Thymus (tissue), 11 donors: ENCODE measurements around the gene ZNF30. TPM values are rescaled to one million over a fixed set of nuclear protein-coding genes. Genes with fewer than 3 reads are reported as not detected.
A peak's percentile ranks its signal among the peaks of the same experiment; 100 is the strongest.
"Not testable (repeated sequence)": the region's sequence is repeated elsewhere in the genome, so short reads cannot be mapped to it uniquely, and the experiment has no call there.

Experiments
- DNase-seq, 9 donors: peaks; one replicate each; pipeline ENCODE4 v3.0.0-alpha.2; 2013; ENCODE audit warnings: low spot score in 9 of 9, low read depth in 6 of 9, missing footprints in 1 of 9
- H3K27ac ChIP-seq, 2 donors: one replicate each; pipeline ENCODE4 v1.5.1; 2013; ENCODE audit warnings: control low read depth in 1 of 2, low read depth in 1 of 2, low read length in 1 of 2, mild to moderate bottlenecking in 1 of 2, moderate library complexity in 1 of 2
- H3K27me3 ChIP-seq, 2 donors: one replicate each; pipeline ENCODE4 v1.5.1; 2013; ENCODE audit warnings: low read length in 1 of 2; ENCODE audit not compliant: control insufficient read depth in 2 of 2, insufficient read depth in 1 of 2
- H3K36me3 ChIP-seq, 2 donors: one replicate each; pipeline ENCODE4 v1.5.1; 2013; ENCODE audit warnings: low read length in 1 of 2, mild to moderate bottlenecking in 1 of 2, moderate library complexity in 1 of 2; ENCODE audit not compliant: control insufficient read depth in 2 of 2, insufficient read depth in 2 of 2
- H3K4me1 ChIP-seq, 2 donors: one replicate each; pipeline ENCODE4 v1.5.1; 2013; ENCODE audit warnings: low read length in 2 of 2; ENCODE audit not compliant: control insufficient read depth in 2 of 2, insufficient read depth in 2 of 2
- H3K4me3 ChIP-seq, 2 donors: one replicate each; pipeline ENCODE4 v1.5.1; 2013; ENCODE audit warnings: low read length in 2 of 2, control low read depth in 1 of 2, mild to moderate bottlenecking in 1 of 2
- H3K9me3 ChIP-seq, 2 donors: one replicate each; pipeline ENCODE4 v1.5.1; 2013; ENCODE audit warnings: low read length in 1 of 2, mild to moderate bottlenecking in 1 of 2; ENCODE audit not compliant: control insufficient read depth in 2 of 2, insufficient read depth in 1 of 2
- WGBS: extraction: QIAGEN DNeasy Blood & Tissue Kit; methylation state at CpG from one replicate; pipeline ENCODE4 v1.1.7; 2013; 5-methylcytosine and 5-hydroxymethylcytosine counted together
- polyA plus RNA-seq: library from polyadenylated mRNA; stranded (reverse); fragments of 200-250 nt; gene quantifications from one replicate; pipeline ENCODE4 v1.2.3, GENCODE V29; 2013
- total RNA-seq: library from RNA; stranded (reverse); fragments of 120-200 nt; gene quantifications from one replicate; pipeline ENCODE4 v1.2.4, GENCODE V29; 2013
- donor health status: healthy.

The ZNF30 gene
- total and polyA plus RNA-seq, 2 donors: 2.5 to 3.9 TPM

DNA sequence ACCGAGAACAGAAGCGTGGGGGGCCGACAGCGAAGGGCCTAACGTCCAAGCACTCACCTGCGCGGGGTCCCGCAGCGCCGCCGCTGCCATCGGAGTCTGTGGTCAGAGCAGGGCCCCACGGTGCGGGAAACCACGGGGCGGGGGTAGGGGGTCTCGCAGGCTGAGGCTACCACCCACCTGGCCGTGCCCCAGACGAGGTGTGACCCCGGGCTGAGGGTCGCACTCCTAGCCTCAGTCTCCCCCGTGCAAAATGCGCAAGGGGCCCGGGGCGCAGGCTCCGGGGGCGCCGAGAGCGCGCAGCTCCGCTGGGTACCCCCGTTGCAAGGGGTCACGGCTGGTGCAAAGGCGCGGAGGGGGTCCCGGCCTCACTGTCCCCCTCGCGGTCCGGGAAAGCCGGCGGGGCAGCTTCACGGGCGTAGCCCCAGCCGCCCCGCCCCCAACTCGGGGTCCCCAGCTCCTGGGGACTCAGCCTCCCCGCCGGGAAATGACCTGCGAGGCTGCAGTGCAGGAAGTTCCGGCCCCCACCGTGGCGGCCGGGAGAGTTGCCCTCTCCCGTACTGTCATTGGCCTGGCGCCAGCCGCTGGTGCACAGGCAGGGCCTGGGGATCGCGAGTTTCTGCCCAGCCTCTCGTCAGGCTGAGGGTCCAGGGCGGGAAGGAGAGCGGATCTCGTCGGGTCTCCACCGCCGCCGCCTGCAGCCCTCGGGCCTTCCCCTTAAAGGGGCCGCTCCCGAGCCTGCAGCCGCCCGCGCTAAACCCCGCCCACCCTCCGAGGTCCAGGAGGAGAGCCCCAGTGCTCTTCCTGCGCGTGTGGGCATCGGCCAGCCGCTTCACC, 37.1 kb downstream of the ZNF30 start, which contains the start of gene ZNF792:
TSS of gene ZNF792 (minus strand) at position 657 of the 834 bp plus-strand sequence. CDS start at position 90, 567 bp downstream.
- Histone ChIP-seq H3K4me1 (peaks cover 11 to 17% of the 10 kb centered on the region in 2 donors), H3K4me3 (peak within 1 kb of the TSS; percentile 79 to 92), H3K36me3 (peaks cover 14 to 28% of the 10 kb centered on the region in 2 donors), H3K27me3 (peaks cover 0 to 5% of the 10 kb centered on the region in 2 donors), H3K27ac (peak within 1 kb of the TSS in 1 of 2 donors; percentile 74), H3K9me3 (peaks cover 18 to 43% of the 10 kb centered on the region in 2 donors)
- under 1% methylated on average over 78 of the region's 78 CpGs for WGBS
- peak in 3 of 9 donors; percentile 23 to 54 (median 32) for DNase-seq

DNA sequence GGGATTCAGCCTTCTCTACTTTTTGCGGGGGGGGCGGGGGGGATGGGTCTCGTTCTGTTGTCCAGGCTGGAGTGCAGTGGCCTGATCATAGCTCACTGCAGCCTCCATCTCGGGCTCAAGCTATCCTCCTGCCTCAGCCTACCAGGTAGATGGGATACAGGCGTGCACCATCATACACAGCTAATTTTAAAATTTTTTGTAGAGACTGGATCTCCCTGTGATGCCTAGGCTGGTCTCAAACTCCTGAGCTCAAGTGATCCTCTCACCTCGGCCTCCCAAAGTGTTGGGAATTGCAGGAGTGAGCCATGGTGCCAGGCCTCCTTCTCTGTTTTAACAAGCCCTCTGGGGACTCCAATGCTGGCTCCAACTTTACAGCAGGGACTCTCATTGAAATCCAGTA, 37.9 kb downstream of the ZNF30 start:
- H3K4me1 ChIP-seq: peaks cover 11 to 17% of the 10 kb centered on the region in 2 donors
- no peak overlapping the region for H3K27ac ChIP-seq
- DNase-seq: no peak
- peak overlapping the region in 1 of 2 donors; percentile 92 for H3K4me3 ChIP-seq
- 78% methylated on average over 6 of the region's 6 CpGs for WGBS
- H3K9me3 ChIP-seq: peaks cover 9 to 38% of the 10 kb centered on the region in 2 donors
- peaks cover 0 to 5% of the 10 kb centered on the region in 2 donors for H3K27me3 ChIP-seq
- H3K36me3 ChIP-seq: peaks cover 6 to 20% of the 10 kb centered on the region in 2 donors

DNA sequence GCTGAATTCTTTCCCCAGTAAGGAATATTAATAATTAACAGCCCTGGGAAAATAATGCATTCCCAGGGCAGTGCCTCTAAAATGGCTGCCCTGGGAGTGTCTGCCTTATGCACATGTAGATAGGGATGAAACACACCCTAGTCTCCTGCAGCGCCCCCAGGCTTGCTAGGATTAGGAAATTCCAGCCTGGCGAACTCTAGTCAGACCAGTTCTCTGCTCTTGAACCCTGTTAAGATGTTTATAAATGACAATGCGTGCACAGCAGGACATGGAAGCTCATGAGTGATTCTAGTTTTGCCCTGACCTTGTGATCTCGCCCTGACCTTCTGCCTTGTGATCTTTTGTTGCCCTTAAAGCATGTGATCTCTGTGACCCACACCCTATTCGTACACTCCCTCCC, 38.8 kb downstream of the ZNF30 start:
- not testable (repeated sequence) for H3K27me3 ChIP-seq, H3K27ac ChIP-seq, H3K4me3 ChIP-seq, DNase-seq
- peaks cover 3 to 32% of the 10 kb centered on the region in 2 donors for H3K9me3 ChIP-seq
- WGBS: 98% methylated on average over 5 of the region's 5 CpGs
- peaks cover 11 to 17% of the 10 kb centered on the region in 2 donors for H3K4me1 ChIP-seq
- peaks cover 0 to 11% of the 10 kb centered on the region in 2 donors for H3K36me3 ChIP-seq

DNA sequence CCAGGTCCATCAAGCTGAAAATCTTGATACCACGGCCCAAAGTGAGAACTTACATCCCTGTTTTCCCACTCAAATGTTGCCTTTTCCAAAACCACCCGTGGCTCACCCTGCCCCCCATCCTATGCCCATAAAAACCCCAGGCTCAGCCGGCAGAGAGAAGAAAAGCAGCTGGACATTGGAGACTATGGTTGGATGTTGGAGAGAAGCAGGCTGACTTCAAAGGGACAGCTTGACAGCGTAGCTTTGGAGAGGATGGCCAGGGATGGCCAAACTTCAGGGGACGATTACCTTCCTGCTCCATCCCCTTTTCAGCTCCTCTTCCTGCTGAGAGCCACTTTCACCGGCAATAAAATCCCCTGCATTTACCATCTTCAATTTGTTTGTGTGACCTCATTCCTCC, 40.8 kb downstream of the ZNF30 start:
- Histone ChIP-seq H3K4me1 (peaks cover 4 to 13% of the 10 kb centered on the region in 2 donors), H3K36me3 (no peaks in the 10 kb centered on the region), H3K4me3 (no peak overlapping the region), H3K9me3 (peaks cover 0 to 15% of the 10 kb centered on the region in 2 donors), H3K27me3 (peaks cover 0 to 5% of the 10 kb centered on the region in 2 donors), H3K27ac (no peak overlapping the region)
- 92% methylated on average over 6 of the region's 6 CpGs for WGBS
- DNase-seq: no peak

DNA sequence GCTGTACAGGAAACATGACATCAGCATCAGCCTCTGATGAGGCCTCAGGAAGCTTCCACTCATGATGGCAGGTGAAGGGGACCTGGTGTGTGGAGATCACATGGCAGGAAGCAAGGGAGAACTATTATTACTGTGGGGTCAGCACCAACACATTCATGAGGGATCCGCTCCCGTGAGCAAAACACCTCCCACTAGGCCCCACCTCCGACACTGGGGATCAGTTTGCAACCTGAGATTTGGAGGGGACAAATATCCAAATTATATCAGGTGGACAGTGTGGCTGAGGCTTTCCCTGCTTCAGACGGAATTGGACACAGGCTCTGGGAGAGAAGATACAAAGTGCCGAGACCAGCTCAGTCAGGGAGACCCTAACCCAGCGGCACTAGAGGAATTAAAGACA, 43.0 kb downstream of the ZNF30 start:
- H3K4me1 ChIP-seq: peaks cover 3 to 12% of the 10 kb centered on the region in 2 donors
- H3K36me3 ChIP-seq: no peaks in the 10 kb centered on the region
- H3K9me3 ChIP-seq: peaks cover 0 to 15% of the 10 kb centered on the region in 2 donors
- no peaks in the 10 kb centered on the region for H3K27me3 ChIP-seq
- 97% methylated on average over 6 of the region's 6 CpGs for WGBS
- DNase-seq: no peak
- H3K4me3 ChIP-seq: no peak overlapping the region
- H3K27ac ChIP-seq: no peak overlapping the region

DNA sequence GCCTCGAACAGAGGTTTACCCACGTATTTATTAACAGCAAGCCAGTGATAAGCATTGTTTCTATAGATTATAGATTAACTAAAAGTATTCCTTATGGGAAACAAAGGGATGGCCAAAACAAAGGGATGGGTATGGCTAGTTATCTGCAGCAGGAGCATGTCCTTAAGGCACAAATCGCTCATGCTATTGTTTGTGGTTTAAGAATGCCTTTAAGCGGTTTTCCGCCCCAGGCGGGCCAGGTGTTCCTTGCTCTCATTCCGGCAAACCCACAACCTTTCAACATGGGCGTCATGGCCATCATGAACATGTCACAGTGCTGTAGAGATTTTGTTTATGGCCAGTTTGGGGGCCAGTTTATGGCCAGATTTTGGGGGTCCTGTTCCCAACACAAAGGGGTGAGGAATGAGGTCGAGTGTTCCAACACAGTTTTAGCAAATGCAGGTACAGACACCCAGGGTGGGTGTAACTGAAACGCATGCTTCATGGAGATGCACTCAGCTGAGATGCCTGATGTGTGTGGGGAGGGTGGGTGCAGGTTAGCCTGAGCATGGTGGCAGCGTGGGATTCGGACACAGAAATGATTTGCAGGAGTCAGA, 43.6 kb downstream of the ZNF30 start:
- H3K27ac ChIP-seq, H3K4me3 ChIP-seq, DNase-seq, H3K36me3 ChIP-seq, H3K27me3 ChIP-seq: not testable (repeated sequence)
- Histone ChIP-seq H3K4me1 (peaks cover 3 to 12% of the 10 kb centered on the region in 2 donors), H3K9me3 (peaks cover 0 to 15% of the 10 kb centered on the region in 2 donors)
- WGBS: 89% methylated on average over 12 of the region's 12 CpGs

DNA sequence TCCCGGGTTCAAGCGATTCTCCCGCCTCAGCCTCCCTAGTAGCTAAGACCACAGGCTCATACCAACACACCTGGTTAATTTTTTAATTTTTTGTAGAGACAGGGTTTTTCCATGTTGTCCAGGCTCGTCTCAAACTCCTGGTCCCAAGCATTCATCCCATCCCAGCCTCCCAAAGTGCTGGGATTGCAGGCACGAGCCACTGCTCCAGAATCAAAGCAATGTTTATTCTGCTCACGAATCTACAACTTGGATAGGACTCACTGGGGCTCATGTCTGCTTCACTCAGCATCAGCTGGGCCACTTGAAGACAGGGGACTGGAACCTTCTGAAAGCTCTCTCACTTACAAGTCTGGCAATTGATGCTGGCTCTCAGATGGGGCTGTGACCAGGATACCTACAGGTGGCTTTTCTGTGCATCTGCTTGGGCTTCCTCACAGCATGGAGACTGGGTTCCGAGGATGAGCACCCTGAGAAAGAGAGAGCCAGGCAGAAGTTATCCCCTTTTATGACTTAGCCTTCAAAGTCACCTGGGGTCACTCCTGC, 45.5 kb downstream of the ZNF30 start:
- H3K9me3 ChIP-seq: peaks cover 2 to 21% of the 10 kb centered on the region in 2 donors
- DNase-seq: no peak
- H3K27ac ChIP-seq: no peak overlapping the region
- H3K36me3 ChIP-seq: no peaks in the 10 kb centered on the region
- peaks cover 3 to 12% of the 10 kb centered on the region in 2 donors for H3K4me1 ChIP-seq
- H3K4me3 ChIP-seq: no peak overlapping the region
- WGBS: 92% methylated on average over 7 of the region's 7 CpGs
- H3K27me3 ChIP-seq: no peaks in the 10 kb centered on the region

DNA sequence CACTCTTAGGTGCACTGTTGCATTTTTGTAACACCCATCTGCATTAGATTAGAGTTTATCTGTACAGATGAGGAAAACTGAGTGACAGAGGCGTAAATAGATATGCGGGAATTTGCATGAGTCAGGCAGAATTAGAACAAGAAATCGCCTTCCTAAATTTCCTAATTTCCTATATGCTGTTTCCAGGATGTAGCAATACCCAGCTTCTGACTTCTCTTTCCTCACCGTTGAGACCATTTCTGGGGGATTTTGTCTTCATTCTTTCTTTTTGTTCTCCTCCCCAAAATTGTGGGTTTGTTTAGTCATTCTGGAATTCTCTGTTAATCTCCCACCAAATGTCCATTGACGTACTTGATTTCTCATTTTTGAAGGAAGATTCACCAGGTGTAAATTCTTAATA, 47.9 kb downstream of the ZNF30 start:
- H3K9me3 ChIP-seq: peaks cover 2 to 7% of the 10 kb centered on the region in 2 donors
- H3K4me3 ChIP-seq: no peak overlapping the region
- no peaks in the 10 kb centered on the region for H3K36me3 ChIP-seq
- DNase-seq: no peak
- 92% methylated on average over 5 of the region's 5 CpGs for WGBS
- no peaks in the 10 kb centered on the region for H3K27me3 ChIP-seq
- H3K4me1 ChIP-seq: peaks cover 3 to 12% of the 10 kb centered on the region in 2 donors
- no peak overlapping the region for H3K27ac ChIP-seq

DNA sequence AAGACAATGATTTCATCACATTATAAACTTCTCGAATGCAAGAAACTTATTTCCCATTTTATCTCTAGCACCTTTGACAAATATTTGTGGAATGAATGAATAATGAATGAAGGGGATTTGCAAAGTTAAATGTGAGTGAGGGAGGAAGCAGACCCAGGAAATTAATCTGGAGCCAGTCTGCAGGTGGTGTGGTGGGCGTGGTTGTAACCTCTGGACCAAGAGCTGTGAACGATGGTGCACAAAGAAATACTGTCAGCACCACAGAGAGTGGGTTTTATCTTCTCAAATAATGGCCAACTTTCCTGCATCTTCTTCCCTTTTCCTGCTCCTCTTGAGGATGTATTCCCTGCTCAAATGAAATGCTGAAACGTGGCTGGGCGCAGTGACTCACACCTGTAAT, 48.4 kb downstream of the ZNF30 start:
- H3K4me3 ChIP-seq: no peak overlapping the region
- peaks cover 2 to 6% of the 10 kb centered on the region in 2 donors for H3K9me3 ChIP-seq
- DNase-seq: no peak
- WGBS: 81% methylated on average over 5 of the region's 5 CpGs
- H3K36me3 ChIP-seq: no peaks in the 10 kb centered on the region
- no peaks in the 10 kb centered on the region for H3K27me3 ChIP-seq
- peaks cover 3 to 12% of the 10 kb centered on the region in 2 donors for H3K4me1 ChIP-seq
- H3K27ac ChIP-seq: no peak overlapping the region
